NCI-H82 treated with DMSO at 0.1 percent for 48 hours (cell line): ENCODE results near the gene ZC3H7A.

Experiments
- DNase-seq: peaks from one replicate; lab custom pipeline; 2025; ENCODE audit not compliant: unreplicated experiment; lab: John Stamatoyannopoulos, UW

ZC3H7A gene

GRCh38 chr16:11774065-11774626 is 22.9 kb downstream of the ZC3H7A start:
- DNase-seq, result no peak

DNA sequence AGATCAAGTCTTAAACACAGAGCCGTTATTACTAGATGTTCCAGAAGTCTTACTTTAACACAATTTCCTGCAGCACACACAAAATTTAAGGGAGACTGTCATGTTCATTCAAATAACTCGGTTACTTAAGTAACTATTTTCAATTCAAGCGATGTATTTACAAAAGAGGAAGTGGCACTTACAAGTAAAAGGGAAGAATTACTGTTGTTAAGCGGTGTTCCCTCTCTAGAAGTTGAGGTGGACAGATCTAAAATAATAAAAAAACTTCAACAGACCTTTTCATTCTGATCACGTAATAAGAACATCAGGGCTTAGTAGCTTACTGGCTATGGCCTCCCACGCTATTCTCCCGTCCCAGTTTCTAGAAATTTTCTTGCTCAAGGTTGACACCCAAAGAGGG is 28.2 kb downstream of the ZC3H7A start:
- no peak for DNase-seq

GRCh38 chr16:11762431-11762830 is 34.6 kb downstream of the ZC3H7A start:
- no peak for DNase-seq

GRCh38 chr16:11759997-11760396 is 37.1 kb downstream of the ZC3H7A start:
- no peak for DNase-seq

DNA sequence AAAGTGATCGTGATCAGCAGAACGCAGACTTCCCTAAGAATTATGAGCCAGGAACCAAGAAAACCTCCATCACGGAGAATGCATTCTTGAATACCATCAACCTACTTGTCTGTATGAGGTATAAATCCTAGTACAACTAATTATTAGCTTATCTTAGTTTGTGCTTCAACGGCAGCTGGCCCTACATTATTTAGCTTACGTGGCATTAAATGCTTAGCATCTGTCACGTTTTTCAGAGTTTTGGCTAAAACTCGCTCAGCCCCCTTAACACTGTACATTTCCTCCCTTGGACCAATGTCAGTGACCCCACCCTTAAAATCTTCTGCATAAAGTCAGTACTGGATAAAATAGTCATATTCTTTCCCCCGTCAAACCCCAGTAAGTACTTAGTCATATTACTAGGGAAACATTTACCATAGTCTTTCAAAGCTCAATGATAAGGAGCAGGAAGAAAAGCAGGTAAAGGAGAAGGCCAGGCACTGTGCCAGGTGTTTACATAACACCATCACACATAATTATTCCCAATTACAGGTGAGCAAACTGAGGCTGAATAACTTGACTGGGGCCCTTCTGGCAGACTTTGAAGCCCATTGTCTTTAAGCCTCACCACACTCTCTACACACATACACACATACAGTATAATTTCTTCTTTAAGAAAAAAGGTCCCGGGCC is 37.8 kb downstream of the ZC3H7A start:
- peak; percentile 73 for DNase-seq

DNA sequence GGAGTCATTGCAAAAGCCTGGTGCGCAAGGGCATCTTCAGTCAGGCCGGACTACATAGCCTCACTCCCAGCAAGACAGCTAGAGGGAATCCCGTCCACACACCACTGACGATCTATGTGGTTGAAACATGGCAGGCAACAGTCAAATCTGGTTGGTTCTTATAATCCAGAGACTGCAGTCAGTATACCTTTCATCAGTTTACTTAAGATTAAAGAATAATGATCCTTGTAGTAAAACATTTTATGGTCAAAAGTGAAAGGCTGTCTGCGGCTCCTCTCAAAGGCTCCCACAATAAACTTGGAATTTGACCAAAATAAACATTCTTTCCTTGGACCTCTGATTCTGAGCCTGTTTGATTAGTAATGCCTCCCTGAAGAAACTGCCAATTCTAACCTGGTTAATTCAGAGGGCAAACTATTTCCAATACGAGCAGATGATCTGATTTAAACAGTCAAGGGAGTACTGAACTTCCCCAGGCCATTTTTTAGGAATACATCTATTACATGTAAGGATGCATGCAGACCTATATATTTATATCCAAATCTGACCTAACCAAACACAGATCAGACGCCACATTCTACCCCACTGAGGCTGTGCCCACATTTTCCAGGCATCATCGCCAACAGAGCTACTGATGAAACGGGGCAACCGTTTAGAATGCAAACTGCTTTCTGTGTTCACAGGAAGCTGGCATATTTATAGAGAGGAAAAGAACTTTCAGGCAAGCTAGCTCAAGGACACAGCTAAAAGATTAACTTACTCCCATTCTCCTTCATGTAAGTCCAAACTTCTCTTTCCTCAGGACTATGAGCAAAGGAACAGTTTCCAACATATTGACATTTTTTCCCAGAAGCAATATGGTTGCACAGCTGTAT is 39.1 kb downstream of the ZC3H7A start:
- no peak for DNase-seq

GRCh38 chr16:11756248-11756647 is 40.8 kb downstream of the ZC3H7A start:
- DNase-seq, result no peak

- DNase-seq, result no peak
Measured at GRCh38 chr16:11755022-11755760, 41.9 kb downstream of the ZC3H7A start.

DNA sequence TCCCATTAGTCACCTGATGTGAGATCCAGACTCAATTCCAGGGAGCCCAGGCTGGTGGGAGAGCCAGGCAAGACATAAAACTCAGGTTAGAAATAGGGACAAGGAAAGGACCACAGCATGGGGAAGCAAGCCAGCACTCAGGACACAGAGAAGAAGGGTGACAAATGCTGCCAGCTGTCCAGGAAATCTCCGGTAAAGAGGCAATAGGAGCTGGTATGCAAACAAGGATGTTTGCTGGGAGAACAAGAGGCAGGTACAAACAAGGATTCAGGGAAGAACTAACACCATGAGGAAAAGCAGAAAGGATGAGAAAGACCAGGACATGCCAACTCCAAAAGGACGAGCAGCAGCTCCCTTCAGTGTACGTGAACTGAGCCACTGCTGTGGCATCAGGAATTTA is 44.2 kb downstream of the ZC3H7A start:
- no peak for DNase-seq

- DNase-seq, result no peak
Measured at GRCh38 chr16:11750056-11750455, 47.0 kb downstream of the ZC3H7A start.

DNA sequence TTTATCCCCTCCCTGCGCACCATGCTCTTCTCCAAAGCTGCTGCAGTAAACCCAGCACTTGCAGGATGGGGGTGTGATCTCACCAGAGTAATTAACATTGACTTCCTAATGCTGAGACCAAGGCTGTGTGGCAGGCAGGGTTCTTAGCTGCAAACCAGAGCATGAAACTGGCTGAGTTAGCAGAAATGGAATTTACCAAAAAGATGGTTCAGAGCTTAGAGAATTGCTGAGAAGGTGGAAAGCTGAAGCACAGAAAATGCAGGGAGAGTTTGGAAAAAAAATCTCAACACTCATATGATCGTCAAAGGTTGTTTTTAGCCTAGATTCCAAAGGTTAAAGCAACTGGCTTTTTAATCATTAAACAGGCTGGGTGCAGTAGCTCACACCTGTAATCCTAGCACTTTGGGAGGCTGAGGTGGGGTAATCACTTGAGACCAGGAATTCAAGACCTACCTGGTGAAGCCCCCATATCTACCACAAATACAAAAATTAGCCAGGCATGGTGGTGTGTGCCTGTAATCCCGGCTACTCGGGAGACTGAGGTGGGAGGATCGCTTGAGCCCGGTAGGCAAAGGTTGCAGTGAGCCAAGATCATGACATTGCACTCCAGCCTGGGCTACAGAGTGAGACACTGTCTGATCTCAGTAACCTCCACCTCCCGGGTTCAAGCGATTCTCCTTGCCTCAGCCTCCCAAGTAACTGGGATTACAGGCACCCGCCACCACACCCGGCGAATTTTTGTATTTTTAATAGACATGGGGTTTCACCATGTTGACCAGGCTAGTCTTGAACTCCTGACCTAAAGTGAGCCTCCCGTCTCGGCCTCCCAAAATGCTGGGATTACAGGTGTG is 48.4 kb downstream of the ZC3H7A start:
- DNase-seq, result no peak

- no peak for DNase-seq
Measured at GRCh38 chr16:11747949-11748403, 49.1 kb downstream of the ZC3H7A start.

GRCh38 chr16:11744075-11744470 is 53.0 kb downstream of the ZC3H7A start:
- no peak for DNase-seq

DNA sequence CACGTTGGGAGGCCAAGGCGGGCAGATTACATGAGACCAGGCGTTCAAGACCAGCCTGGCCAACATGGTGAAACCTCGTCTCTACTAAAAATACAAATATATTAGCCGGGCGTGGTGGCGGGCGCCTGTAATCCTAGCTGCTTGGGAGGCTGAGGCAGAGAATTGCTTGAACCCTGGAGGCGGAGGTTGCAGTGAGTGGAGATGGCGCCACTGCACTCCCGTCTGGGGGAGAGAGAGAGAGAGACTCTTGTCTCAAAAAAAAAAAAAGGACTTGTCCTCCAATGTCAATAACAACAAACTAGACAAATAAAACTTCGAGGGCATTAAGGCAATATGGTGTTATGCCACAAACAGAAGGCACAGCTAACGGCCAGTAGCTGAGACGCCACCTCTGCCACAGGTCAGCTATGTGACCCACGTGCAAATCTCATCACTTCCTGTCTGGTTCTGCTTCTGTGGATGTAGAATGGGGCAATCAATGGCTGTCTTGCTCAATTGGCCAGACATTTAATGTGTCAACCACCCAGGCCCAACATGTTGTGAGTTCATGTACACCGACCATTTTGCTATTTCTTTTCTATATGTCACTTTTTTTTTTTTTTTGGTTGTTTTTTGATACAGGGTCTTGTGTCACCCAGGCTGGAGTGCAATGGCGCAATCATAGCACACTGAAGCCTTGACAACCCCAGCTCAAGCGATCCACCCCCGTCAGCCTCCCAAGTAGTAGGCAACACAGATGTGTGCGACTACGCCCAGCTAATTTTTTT is 53.6 kb downstream of the ZC3H7A start:
- no peak for DNase-seq

DNA sequence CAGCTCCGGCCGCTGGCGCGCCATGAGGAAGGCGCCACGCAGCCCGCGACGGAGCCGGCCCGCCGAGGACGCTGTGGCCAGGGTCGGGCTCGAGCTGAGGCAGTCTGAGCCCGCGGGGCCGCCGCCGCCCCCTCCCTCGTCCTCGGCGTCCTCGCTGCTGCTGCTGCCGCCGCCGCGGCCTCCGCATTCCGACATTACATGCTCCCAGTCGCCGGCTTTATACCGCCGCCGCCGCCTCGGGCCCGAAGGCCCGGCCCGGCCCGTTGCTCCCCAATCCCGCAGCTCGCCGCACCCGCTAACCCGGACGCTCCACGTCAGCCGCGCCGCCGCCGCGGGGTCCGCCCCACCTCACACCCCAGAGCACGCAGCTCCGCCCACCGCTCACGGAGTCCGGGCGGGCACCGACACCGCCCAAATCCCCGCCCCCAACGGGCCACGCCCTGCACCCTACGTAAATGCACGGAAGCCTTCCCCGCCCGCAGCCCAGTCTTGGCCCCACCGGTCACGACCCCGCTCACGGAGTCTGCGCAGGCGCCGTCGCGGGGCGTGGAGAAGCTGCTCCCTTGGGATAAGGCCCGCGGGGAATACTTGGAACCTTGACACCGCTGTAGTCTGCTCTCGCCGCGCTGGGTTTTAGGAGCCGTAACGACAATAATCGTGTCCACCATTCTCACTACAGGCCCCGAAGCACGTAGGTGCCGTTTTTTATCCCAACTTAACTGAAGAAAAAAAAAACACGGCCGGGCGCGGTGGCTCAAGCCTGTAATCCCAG is 54.3 kb downstream of the ZC3H7A start, which contains the start of gene TXNDC11:
Gene TXNDC11 (minus strand): TSS at position 322 of the 772 bp plus-strand sequence. CDS start 127 bp downstream, at position 195.
- DNase-seq, result peak; percentile 94

DNA sequence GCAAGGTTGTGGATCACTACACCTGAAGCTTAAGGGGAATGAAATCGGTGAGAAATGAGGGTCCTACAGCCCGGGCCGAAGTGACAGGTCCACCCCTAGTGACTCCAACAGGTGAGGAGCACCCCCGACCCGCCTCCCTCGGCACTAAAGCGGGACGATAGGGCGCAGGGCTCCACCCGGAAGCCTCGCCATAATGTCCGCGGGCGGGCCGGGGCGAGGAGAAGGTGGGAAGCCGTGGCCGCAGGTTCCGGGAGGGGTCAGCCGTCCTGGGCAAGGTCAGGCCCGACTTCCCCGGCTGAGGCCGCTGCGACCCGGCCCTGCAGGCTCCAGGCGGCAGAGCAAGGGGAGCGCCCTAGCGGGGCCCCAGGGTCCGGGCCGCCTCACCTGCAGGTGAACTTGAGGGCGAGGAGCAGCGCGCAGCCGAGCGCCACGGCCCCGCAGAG is 54.9 kb downstream of the ZC3H7A start:
- no peak for DNase-seq

DNA sequence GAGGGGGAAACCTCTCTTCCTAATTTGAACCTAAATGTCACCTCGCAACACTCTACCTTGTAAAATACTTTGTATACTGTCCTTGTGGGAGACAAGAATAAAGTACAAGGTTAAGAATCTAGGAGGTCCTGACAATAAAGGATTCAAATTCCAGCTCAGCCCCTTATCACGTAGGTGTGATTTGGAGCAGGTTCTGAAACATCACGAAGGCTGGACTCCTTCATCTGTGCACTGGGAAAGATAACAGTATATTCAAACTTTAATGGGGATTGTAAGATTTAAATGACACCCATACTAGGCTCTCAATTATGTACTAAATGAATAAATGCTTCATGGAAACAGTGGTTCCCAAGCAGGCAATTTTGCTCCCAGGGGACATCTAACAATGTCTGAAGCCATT is 56.5 kb downstream of the ZC3H7A start:
- no peak for DNase-seq

GRCh38 chr16:11738742-11739544 is 58.1 kb downstream of the ZC3H7A start:
- no peak for DNase-seq
